Skeletal muscle tissue (tissue), 5 donors: ENCODE measurements around the gene AMMECR1. TPM values are rescaled to one million over a fixed set of nuclear protein-coding genes. Genes with fewer than 3 reads are reported as not detected.
A peak's percentile ranks its signal among the peaks of the same experiment; 100 is the strongest.
"Not testable (repeated sequence)": the region's sequence is repeated elsewhere in the genome, so short reads cannot be mapped to it uniquely, and the experiment has no call there.

Experiments used
- H3K27ac ChIP-seq: one replicate; pipeline ENCODE4 v1.7.0; 2013; ENCODE audit warnings: mild to moderate bottlenecking, low read depth, low read length, inconsistent platforms
- H3K27me3 ChIP-seq, 3 donors: one replicate each; pipeline ENCODE4 v1.7.0; 2013; ENCODE audit warnings: low read length in 3 of 3; ENCODE audit not compliant: control insufficient read depth in 3 of 3, insufficient read depth in 3 of 3
- H3K36me3 ChIP-seq, 3 donors: one replicate each; pipeline ENCODE4 v1.7.0; 2013; ENCODE audit warnings: low read length in 3 of 3; ENCODE audit not compliant: control insufficient read depth in 3 of 3, insufficient read depth in 3 of 3
- H3K4me1 ChIP-seq, 3 donors: one replicate each; pipeline ENCODE4 v1.7.0; 2013; ENCODE audit warnings: low read length in 3 of 3, mild to moderate bottlenecking in 3 of 3; ENCODE audit not compliant: control insufficient read depth in 3 of 3, insufficient read depth in 3 of 3
- H3K4me3 ChIP-seq, 3 donors: one replicate each; pipeline ENCODE4 v1.7.0; 2013; ENCODE audit warnings: low read length in 3 of 3
- H3K9ac ChIP-seq, 3 donors: one replicate each; pipeline ENCODE4 v1.7.0; 2013; ENCODE audit warnings: low read length in 3 of 3, mild to moderate bottlenecking in 3 of 3, moderate library complexity in 2 of 3, low read depth in 1 of 3
- H3K9me3 ChIP-seq, 3 donors: one replicate each; pipeline ENCODE4 v1.7.0; 2013; ENCODE audit warnings: low read length in 3 of 3; ENCODE audit not compliant: control insufficient read depth in 3 of 3
- small RNA-seq: library from RNA; depleted of rRNA; stranded (forward); fragments of <200 nt; gene quantifications from one replicate; pipeline ENCODE3, GENCODE V24; 2014
- total RNA-seq: library from RNA; depleted of rRNA; stranded (reverse); fragments of >200 nt; gene quantifications from one replicate; pipeline ENCODE4 v1.2.3, GENCODE V29; 2014
- donor health status: Osteomylitis.

Gene AMMECR1
- total RNA-seq, 1 donor from 2014 or later, result 4.7 TPM

DNA sequence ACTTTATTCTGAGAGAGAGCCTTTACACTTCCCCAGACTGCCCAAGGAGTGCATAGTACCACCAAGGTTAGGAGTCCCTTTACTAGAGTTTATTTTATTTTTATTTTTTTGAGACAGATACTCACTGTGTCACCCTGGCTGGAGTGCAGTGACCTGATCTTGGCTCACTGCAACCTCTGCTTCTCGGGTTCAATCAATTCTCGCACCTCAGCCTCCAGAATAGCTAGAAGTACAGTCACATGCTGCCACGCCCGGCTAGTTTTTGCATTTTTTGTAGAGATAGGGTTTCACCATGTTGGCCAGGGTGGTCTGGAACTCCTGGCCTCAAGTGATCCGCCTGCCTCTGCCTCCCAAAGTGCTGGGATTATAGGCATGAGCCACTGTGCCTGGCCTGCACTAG lies 163.6 kb downstream of the AMMECR1 start:
- H3K27ac ChIP-seq, H3K9me3 ChIP-seq, H3K27me3 ChIP-seq, H3K36me3 ChIP-seq, H3K4me3 ChIP-seq, H3K4me1 ChIP-seq, H3K9ac ChIP-seq: not testable (repeated sequence)

DNA sequence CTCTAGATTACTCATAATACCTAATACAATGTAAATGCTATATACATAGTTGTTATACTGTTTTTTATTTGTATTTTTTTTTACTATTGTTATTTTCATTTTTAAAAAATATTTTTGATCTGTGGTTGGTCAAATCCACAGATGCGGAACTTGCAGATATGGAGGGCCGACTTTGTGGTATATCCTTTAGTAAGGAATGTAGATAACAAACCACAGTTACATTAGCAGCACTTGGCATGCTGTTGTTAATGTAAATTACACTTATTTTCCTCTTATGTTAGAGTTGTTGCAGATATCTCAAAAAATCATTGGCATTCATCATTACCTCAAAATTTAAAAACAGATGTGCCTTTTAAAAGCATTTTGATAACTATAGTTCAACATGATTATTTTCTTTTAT lies 164.0 kb downstream of the AMMECR1 start:
- Histone ChIP-seq H3K36me3 (peaks cover 0 to 4% (median 0%) of the 10 kb centered on the region in 3 donors), H3K4me3 (no peak overlapping the region), H3K27ac (no peak overlapping the region), H3K9ac (no peak overlapping the region), H3K9me3 (no peaks in the 10 kb centered on the region), H3K4me1 (peaks cover 0 to 1% (median 0%) of the 10 kb centered on the region in 3 donors), H3K27me3 (peaks cover 0 to 4% (median 0%) of the 10 kb centered on the region in 3 donors)

DNA sequence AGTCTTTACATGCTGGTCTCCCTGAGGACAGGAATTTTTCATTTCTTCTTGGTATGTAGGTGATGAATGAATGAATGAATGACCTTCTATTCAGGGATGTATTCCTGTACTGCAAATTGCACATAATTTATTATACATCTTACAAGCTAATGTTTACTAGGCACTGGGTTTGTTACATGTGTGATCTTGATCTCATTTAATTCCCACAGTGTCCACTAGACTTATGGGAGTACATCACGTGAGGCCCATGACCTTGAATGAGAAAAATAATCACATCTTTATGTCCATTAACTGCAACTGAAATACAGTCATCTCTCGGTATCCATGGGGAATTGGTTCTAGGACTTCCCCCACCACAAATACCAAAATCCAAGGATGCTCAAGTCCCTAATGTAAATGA lies 164.6 kb downstream of the AMMECR1 start:
- Histone ChIP-seq H3K4me3 (no peak overlapping the region), H3K4me1 (no peaks in the 10 kb centered on the region), H3K27me3 (peaks cover 0 to 4% (median 0%) of the 10 kb centered on the region in 3 donors), H3K27ac (no peak overlapping the region), H3K9me3 (no peaks in the 10 kb centered on the region), H3K36me3 (peaks cover 0 to 4% (median 0%) of the 10 kb centered on the region in 3 donors), H3K9ac (no peak overlapping the region)

DNA sequence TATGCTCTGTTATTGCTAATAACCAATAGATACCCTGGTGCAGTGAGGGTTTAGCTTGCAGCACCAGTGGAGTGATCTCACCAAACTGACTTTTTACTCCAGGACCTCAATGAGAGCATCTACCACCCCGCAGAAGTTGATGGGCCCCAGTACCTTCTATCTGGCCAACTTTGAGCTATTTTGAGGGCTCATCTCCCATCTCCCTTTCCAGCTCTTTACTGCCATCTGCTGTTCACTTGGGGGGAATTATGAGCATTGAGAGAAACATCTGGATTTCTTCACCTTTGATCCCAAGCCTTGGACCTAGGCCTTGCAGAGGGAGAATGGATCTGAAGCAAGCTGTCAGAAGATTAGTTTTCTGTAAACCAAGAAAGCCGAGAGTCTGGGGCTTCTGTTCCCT lies 171.4 kb downstream of the AMMECR1 start:
- peaks cover 23 to 40% (median 32%) of the 10 kb centered on the region in 3 donors for H3K4me1 ChIP-seq
- peaks cover 0 to 4% (median 0%) of the 10 kb centered on the region in 3 donors for H3K27me3 ChIP-seq
- no peak overlapping the region for H3K9ac ChIP-seq
- no peaks in the 10 kb centered on the region for H3K9me3 ChIP-seq
- H3K27ac ChIP-seq, result no peak overlapping the region
- H3K4me3 ChIP-seq, result no peak overlapping the region
- H3K36me3 ChIP-seq, result peaks cover 0 to 4% (median 0%) of the 10 kb centered on the region in 3 donors

DNA sequence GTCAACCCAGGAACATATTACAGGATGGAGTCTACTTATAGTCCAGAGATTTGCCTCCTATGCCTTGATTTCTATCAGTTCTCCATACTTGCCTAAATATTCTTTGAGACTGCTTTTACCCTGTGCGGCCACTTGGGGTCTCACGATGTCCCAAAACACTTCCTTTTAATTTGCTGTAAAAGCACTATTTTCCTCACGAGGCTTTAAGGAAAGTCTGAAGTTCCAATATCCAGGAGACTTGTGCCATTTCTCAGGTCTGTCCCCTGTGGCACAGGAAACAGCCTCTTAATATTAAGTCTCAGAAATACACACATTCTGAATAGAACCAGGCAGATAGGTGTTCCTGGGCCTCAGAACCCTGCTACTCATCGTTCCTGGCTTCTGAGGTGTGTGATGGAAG lies 172.0 kb downstream of the AMMECR1 start:
- no peak overlapping the region for H3K27ac ChIP-seq

DNA sequence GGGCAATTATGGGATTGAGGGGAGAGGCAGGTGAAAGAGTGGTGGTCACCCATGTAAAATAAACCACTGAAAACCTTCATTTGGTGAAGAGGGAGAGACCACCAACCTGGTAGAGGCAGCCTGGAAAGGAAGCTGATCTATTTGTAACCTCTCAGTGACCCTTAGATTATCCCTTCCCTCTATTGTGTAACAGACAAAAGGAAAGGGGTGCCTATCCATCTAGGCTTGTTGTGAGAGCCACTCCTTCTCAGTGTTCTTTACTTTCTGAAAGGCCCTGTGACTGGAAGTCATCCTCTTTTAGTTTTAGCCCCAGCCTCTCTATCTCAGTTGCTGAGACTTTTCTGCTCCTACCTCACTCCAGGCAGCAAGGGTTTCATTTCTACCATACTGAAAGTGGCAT lies 172.6 kb downstream of the AMMECR1 start:
- H3K9ac ChIP-seq, result no peak overlapping the region
- peaks cover 0 to 4% (median 0%) of the 10 kb centered on the region in 3 donors for H3K27me3 ChIP-seq
- H3K9me3 ChIP-seq, result no peaks in the 10 kb centered on the region
- H3K4me3 ChIP-seq, result no peak overlapping the region
- no peak overlapping the region for H3K27ac ChIP-seq
- peaks cover 23 to 40% (median 32%) of the 10 kb centered on the region in 3 donors for H3K4me1 ChIP-seq
- peaks cover 0 to 4% (median 0%) of the 10 kb centered on the region in 3 donors for H3K36me3 ChIP-seq

More for the DNA sequence above, 172.0 kb downstream of the AMMECR1 start:
- no peaks in the 10 kb centered on the region for H3K9me3 ChIP-seq
- peaks cover 23 to 40% (median 32%) of the 10 kb centered on the region in 3 donors for H3K4me1 ChIP-seq
- peaks cover 0 to 4% (median 0%) of the 10 kb centered on the region in 3 donors for H3K36me3 ChIP-seq
- peaks cover 0 to 4% (median 0%) of the 10 kb centered on the region in 3 donors for H3K27me3 ChIP-seq
- no peak overlapping the region for H3K4me3 ChIP-seq
- H3K9ac ChIP-seq, result peak overlapping the region in 1 of 3 donors; percentile 8

Small RNA genes lying within 50 kb of the gene (small RNA-seq; reads per million reads assigned to genes)
- gene GNG5P2, result not detected
- gene SNORD96B, result 0.97 reads per million, percentile 77 among the genes with 10 or more reads in this experiment

Other genes with a start within 250 kb of the AMMECR1 start
- 0.52 TPM for gene RTL9, start 40.8 kb upstream of the AMMECR1 start, total RNA-seq